Measurements from ENCODE around the gene SEMA5A.

- TF ChIP-seq, protein P1, sequence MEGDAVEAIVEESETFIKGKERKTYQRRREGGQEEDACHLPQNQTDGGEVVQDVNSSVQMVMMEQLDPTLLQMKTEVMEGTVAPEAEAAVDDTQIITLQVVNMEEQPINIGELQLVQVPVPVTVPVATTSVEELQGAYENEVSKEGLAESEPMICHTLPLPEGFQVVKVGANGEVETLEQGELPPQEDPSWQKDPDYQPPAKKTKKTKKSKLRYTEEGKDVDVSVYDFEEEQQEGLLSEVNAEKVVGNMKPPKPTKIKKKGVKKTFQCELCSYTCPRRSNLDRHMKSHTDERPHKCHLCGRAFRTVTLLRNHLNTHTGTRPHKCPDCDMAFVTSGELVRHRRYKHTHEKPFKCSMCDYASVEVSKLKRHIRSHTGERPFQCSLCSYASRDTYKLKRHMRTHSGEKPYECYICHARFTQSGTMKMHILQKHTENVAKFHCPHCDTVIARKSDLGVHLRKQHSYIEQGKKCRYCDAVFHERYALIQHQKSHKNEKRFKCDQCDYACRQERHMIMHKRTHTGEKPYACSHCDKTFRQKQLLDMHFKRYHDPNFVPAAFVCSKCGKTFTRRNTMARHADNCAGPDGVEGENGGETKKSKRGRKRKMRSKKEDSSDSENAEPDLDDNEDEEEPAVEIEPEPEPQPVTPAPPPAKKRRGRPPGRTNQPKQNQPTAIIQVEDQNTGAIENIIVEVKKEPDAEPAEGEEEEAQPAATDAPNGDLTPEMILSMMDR (IDR thresholded peaks at IDR 0.05; ENCODE audit: low read length) = no peak
- TF ChIP-seq EZH2 (optimal IDR thresholded peaks at IDR 0.05; ENCODE audit: low read depth, low read length) = no peak
- TF ChIP-seq EZH2phosphoT487 (IDR thresholded peaks at IDR 0.05; ENCODE audit: low read length) = no peak
Measured at GRCh38 chr5:9186069-9186468, 359.8 kb downstream of the SEMA5A start.

All from MM.1S (cell line).